Lung (tissue), 12 donors: ENCODE data around the gene TTC31. TPM values are rescaled to one million over a fixed set of nuclear protein-coding genes. Genes with fewer than 3 reads are reported as not detected.
A peak's percentile ranks its signal among the peaks of the same experiment; 100 is the strongest.

Experiments used
- ATAC-seq: fragments of 200-7000 bp; cut with Tn5 transposase; one replicate; pipeline ENCODE4 v1.9.1; 2020; ENCODE audit warnings: moderate number of reproducible peaks; ENCODE audit not compliant: insufficient read depth, low FRiP score
- DNase-seq, 3 donors: peaks; one replicate each; pipeline ENCODE4 v3.0.0-alpha.2; 2013 to 2017
- H3K27ac ChIP-seq, 2 donors: one replicate each; pipeline ENCODE4 v1.5.1; 2013; ENCODE audit warnings: mild to moderate bottlenecking in 2 of 2, moderate library complexity in 2 of 2, control low read depth in 1 of 2, inconsistent platforms in 1 of 2, low read depth in 1 of 2, low read length in 1 of 2
- H3K27me3 ChIP-seq, 3 donors: one replicate each; pipeline ENCODE4 v1.5.1; 2013; ENCODE audit warnings: low read length in 2 of 3; ENCODE audit not compliant: control insufficient read depth in 3 of 3, insufficient read depth in 3 of 3
- H3K36me3 ChIP-seq, 4 donors: one replicate each; pipeline ENCODE4 v1.5.1; 2013; ENCODE audit warnings: low read length in 4 of 4, mild to moderate bottlenecking in 1 of 4, moderate library complexity in 1 of 4; ENCODE audit not compliant: control insufficient read depth in 4 of 4, insufficient read depth in 4 of 4
- H3K4me1 ChIP-seq, 5 donors: one replicate each; pipeline ENCODE4 v1.5.1; 2013; ENCODE audit warnings: low read length in 5 of 5, mild to moderate bottlenecking in 2 of 5, moderate library complexity in 1 of 5; ENCODE audit not compliant: control insufficient read depth in 5 of 5, insufficient read depth in 5 of 5
- H3K4me3 ChIP-seq: one replicate; pipeline ENCODE4 v1.5.1; 2013; ENCODE audit warnings: mild to moderate bottlenecking, control low read depth, moderate library complexity
- H3K9ac ChIP-seq, 2 donors: one replicate each; pipeline ENCODE4 v1.5.1; 2013; ENCODE audit warnings: low read length in 2 of 2, control low read depth in 1 of 2; ENCODE audit not compliant: insufficient read depth in 1 of 2
- H3K9me3 ChIP-seq, 4 donors: one replicate each; pipeline ENCODE4 v1.5.1; 2013; ENCODE audit warnings: low read length in 3 of 4, mild to moderate bottlenecking in 1 of 4, moderate library complexity in 1 of 4; ENCODE audit not compliant: control insufficient read depth in 4 of 4, insufficient read depth in 3 of 4
- WGBS, 2 donors: extraction: QIAGEN DNeasy Blood & Tissue Kit; methylation state at CpG; one replicate each; pipeline ENCODE4 v1.1.7; 2013; 5-methylcytosine and 5-hydroxymethylcytosine counted together
- polyA plus RNA-seq, 2 donors: library from polyadenylated mRNA; stranded (reverse); fragments of 200-250 nt; gene quantifications; one replicate each; pipeline ENCODE4 v1.2.1, GENCODE V29; 2013
- total RNA-seq, 2 donors: library from RNA; depleted of rRNA in 1 of 2; stranded (reverse); fragments of >200 nt in 1 of 2; gene quantifications; one replicate each; pipeline ENCODE4 v1.2.1, GENCODE V29; 2014 to 2021
- TF ChIP-seq, protein P1 (sequence below): IDR thresholded peaks from 2 replicates; pipeline ENCODE4 v1.5.1; 2012; ENCODE audit warnings: mild to moderate bottlenecking; ENCODE audit errors: control extremely low read depth, extremely low read depth
- donor health status: control.
- donor health status: control.
- donor health status: Bipolar disorder and iron deficiency.
- donor health status: healthy.
- donor health status: DM: yes; HTN: yes; CAD: no.

The TTC31 gene
- total and polyA plus RNA-seq, 4 donors = 13.7 to 23.7 (median 20.0) TPM

DNA sequence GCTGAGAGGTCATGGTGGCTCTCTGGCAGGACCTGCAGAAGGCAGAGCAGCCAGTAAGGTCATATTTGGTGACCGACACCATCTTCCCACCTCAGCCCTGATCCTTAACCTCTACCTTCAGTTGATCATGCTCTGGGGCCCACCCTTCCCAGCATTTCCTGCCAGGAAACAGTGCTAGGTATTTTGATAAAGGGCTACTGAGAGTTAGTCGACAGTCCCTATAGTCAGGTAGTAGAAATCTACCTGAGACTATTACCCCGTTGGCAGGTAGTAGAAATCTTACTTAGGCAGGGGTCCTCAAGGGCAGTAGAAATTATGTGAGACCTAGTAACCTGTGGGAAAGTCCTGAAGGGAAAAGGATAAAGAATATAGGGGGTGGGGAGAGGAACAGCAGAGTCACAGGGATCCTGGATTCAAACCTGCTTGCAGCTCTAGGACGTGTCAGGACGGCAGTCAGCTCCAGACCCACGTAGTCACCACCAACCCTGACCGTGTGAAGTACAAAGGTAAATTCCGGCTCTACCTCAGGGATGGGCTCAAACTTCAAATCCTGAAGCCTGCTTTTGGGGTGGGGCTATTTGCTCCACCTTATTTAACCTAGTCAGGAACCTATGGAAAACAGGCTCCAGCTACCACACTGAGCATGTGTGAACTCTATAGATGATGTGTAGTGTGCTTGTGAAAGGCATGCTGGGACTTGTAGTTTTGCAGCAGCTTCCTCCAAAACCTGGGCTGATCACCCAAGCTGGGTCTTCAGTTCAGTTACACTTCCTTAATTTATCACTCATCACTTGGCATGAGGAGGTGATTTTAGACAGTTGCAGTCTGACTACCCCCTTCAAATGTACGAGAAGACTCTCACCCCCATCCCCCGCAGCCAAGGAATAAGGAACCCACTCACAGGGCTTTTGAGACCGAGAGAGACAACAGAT, 43.1 kb downstream of the TTC31 start, which contains the start of gene DQX1:
DQX1 (minus strand) TSS at position 515 of the 932 bp plus-strand sequence; CDS start at position 13, 502 bp downstream.
- no peak within 1 kb of the TSS for H3K27ac ChIP-seq

GRCh38 chr2:74526649-74527230, 43.9 kb downstream of the TTC31 start:
- Histone ChIP-seq H3K9ac (no peak overlapping the region), H3K27ac (no peak overlapping the region), H3K4me3 (no peak overlapping the region), H3K27me3 (peaks cover 0 to 4% (median 0%) of the 10 kb centered on the region in 3 donors), H3K36me3 (peaks cover 9 to 26% (median 24%) of the 10 kb centered on the region in 4 donors), H3K4me1 (peaks cover 8 to 23% (median 11%) of the 10 kb centered on the region in 5 donors), H3K9me3 (no peaks in the 10 kb centered on the region)
- ATAC-seq = no peak
- DNase-seq = no peak
- 96% methylated on average over 11 of the region's 11 CpGs for WGBS, 2 donors
- TF ChIP-seq, protein P1, sequence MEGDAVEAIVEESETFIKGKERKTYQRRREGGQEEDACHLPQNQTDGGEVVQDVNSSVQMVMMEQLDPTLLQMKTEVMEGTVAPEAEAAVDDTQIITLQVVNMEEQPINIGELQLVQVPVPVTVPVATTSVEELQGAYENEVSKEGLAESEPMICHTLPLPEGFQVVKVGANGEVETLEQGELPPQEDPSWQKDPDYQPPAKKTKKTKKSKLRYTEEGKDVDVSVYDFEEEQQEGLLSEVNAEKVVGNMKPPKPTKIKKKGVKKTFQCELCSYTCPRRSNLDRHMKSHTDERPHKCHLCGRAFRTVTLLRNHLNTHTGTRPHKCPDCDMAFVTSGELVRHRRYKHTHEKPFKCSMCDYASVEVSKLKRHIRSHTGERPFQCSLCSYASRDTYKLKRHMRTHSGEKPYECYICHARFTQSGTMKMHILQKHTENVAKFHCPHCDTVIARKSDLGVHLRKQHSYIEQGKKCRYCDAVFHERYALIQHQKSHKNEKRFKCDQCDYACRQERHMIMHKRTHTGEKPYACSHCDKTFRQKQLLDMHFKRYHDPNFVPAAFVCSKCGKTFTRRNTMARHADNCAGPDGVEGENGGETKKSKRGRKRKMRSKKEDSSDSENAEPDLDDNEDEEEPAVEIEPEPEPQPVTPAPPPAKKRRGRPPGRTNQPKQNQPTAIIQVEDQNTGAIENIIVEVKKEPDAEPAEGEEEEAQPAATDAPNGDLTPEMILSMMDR = no peak

More for the DNA sequence above, 43.1 kb downstream of the TTC31 start, which contains the start of gene DQX1:
- Histone ChIP-seq H3K27me3 (peaks cover 0 to 4% (median 0%) of the 10 kb centered on the region in 3 donors), H3K9me3 (no peaks in the 10 kb centered on the region), H3K4me3 (no peak within 1 kb of the TSS), H3K4me1 (peaks cover 8 to 17% (median 10%) of the 10 kb centered on the region in 5 donors), H3K36me3 (peaks cover 9 to 23% (median 21%) of the 10 kb centered on the region in 4 donors), H3K9ac (no peak within 1 kb of the TSS)
- DNase-seq = peak in 1 of 3 donors; percentile 35
- TF ChIP-seq, protein P1 = no peak
- no peak for ATAC-seq
- WGBS, 2 donors = 80 to 87% methylated on average over 11 of the region's 11 CpGs

- 97 to 98% methylated on average over 9 of the region's 9 CpGs for WGBS, 2 donors
- ATAC-seq = no peak
- Histone ChIP-seq H3K27ac (no peak overlapping the region), H3K27me3 (no peaks in the 10 kb centered on the region), H3K9me3 (no peaks in the 10 kb centered on the region), H3K4me1 (peaks cover 8 to 23% (median 11%) of the 10 kb centered on the region in 5 donors), H3K4me3 (no peak overlapping the region), H3K9ac (no peak overlapping the region), H3K36me3 (peaks cover 12 to 34% (median 30%) of the 10 kb centered on the region in 4 donors)
- TF ChIP-seq, protein P1 = no peak
- no peak for DNase-seq
Measured at GRCh38 chr2:74527741-74528140, 44.9 kb downstream of the TTC31 start.
